Muscle of leg (tissue), 11 donors: ENCODE measurements around the gene PWWP2A. TPM values are rescaled to one million over a fixed set of nuclear protein-coding genes. Genes with fewer than 3 reads are reported as not detected.
A peak's percentile ranks its signal among the peaks of the same experiment; 100 is the strongest.

ENCODE experiments used
- DNase-seq: peaks from one replicate; pipeline ENCODE4 v3.0.0; 2013
- H3K27ac ChIP-seq: one replicate; pipeline ENCODE4 v1.5.1; 2013; ENCODE audit warnings: mild to moderate bottlenecking, low read length, control low read depth
- H3K27me3 ChIP-seq: one replicate; pipeline ENCODE4 v1.6.1; 2013; ENCODE audit warnings: low read length; ENCODE audit not compliant: control insufficient read depth, insufficient read depth
- H3K36me3 ChIP-seq: one replicate; pipeline ENCODE4 v1.6.1; 2013; ENCODE audit warnings: low read length; ENCODE audit not compliant: control insufficient read depth, insufficient read depth
- H3K4me1 ChIP-seq: one replicate; pipeline ENCODE4 v1.6.1; 2013; ENCODE audit warnings: low read length; ENCODE audit not compliant: control insufficient read depth, insufficient read depth
- H3K4me3 ChIP-seq: one replicate; pipeline ENCODE4 v1.5.1; 2013; ENCODE audit warnings: low read length, control low read depth
- H3K9me3 ChIP-seq: replicated peaks from 2 replicates; pipeline ENCODE4 v1.6.1; 2013; ENCODE audit warnings: low read depth, low read length; ENCODE audit not compliant: control insufficient read depth
- whole genome bisulfite sequencing: methylation state at CpG from one replicate; pipeline ENCODE4 v1.1.5; 2013; ENCODE audit warnings: missing lambda C conversion rate; ENCODE audit not compliant: insufficient coverage; 5-methylcytosine and 5-hydroxymethylcytosine counted together
- polyA plus RNA-seq, 8 donors: library from polyadenylated mRNA; unstranded; fragments of 120-200 nt; gene quantifications; one replicate each; pipeline versions ENCODE4 v1.2.1 to v1.2.3, GENCODE V29; 2013; ENCODE audit warnings: inconsistent platforms in 1 of 8, low replicate concordance in 1 of 8; ENCODE audit not compliant: insufficient read length in 8 of 8, insufficient read depth in 1 of 8
- total RNA-seq: library from RNA; stranded (reverse); fragments of 120-200 nt; gene quantifications from one replicate; pipeline ENCODE4 v1.2.4, GENCODE V29; 2013

PWWP2A gene
- total and polyA plus RNA-seq, 9 donors = 12.1 to 19.1 (median 14.3) TPM

- H3K27me3 ChIP-seq = no peaks in the 10 kb centered on the region
- no peaks in the 10 kb centered on the region for H3K4me1 ChIP-seq
- no peaks in the 10 kb centered on the region for H3K9me3 ChIP-seq
- H3K27ac ChIP-seq = no peak overlapping the region
- DNase-seq = no peak
- no peak overlapping the region for H3K4me3 ChIP-seq
- 92% methylated on average over 7 of the region's 11 CpGs for WGBS
- peaks cover 11% of the 10 kb centered on the region for H3K36me3 ChIP-seq
Observed at GRCh38 chr5:160092960-160093707, 26.1 kb downstream of the PWWP2A start.

GRCh38 chr5:160092514-160092913 is 26.7 kb downstream of the PWWP2A start:
- Histone ChIP-seq H3K27ac (no peak overlapping the region), H3K27me3 (no peaks in the 10 kb centered on the region), H3K9me3 (no peaks in the 10 kb centered on the region), H3K4me1 (no peaks in the 10 kb centered on the region), H3K36me3 (peaks cover 11% of the 10 kb centered on the region), H3K4me3 (no peak overlapping the region)
- no peak for DNase-seq
- 60% methylated on average over 5 of the region's 7 CpGs for WGBS

GRCh38 chr5:160090059-160090458 is 29.2 kb downstream of the PWWP2A start:
- Histone ChIP-seq H3K9me3 (no peaks in the 10 kb centered on the region), H3K36me3 (peaks cover 13% of the 10 kb centered on the region), H3K27me3 (no peaks in the 10 kb centered on the region), H3K4me1 (no peaks in the 10 kb centered on the region), H3K27ac (no peak overlapping the region), H3K4me3 (no peak overlapping the region)
- WGBS = no CpG with 5 or more reads among the region's 1 CpG
- no peak for DNase-seq

GRCh38 chr5:160089531-160089930 is 29.7 kb downstream of the PWWP2A start:
- Histone ChIP-seq H3K4me1 (no peaks in the 10 kb centered on the region), H3K36me3 (peaks cover 13% of the 10 kb centered on the region), H3K9me3 (no peaks in the 10 kb centered on the region), H3K27ac (no peak overlapping the region), H3K27me3 (no peaks in the 10 kb centered on the region), H3K4me3 (no peak overlapping the region)
- no peak for DNase-seq
- WGBS = 79% methylated on average over 2 of the region's 2 CpGs

GRCh38 chr5:160088805-160089204 is 30.4 kb downstream of the PWWP2A start:
- H3K36me3 ChIP-seq = peaks cover 13% of the 10 kb centered on the region
- no peak for DNase-seq
- no peaks in the 10 kb centered on the region for H3K27me3 ChIP-seq
- H3K9me3 ChIP-seq = no peaks in the 10 kb centered on the region
- no peaks in the 10 kb centered on the region for H3K4me1 ChIP-seq
- H3K4me3 ChIP-seq = no peak overlapping the region
- no CpG with 5 or more reads among the region's 1 CpG for WGBS
- no peak overlapping the region for H3K27ac ChIP-seq

GRCh38 chr5:160087199-160087598 is 32.1 kb downstream of the PWWP2A start:
- Histone ChIP-seq H3K9me3 (no peaks in the 10 kb centered on the region), H3K27me3 (no peaks in the 10 kb centered on the region), H3K4me3 (no peak overlapping the region), H3K4me1 (no peaks in the 10 kb centered on the region), H3K36me3 (peaks cover 3% of the 10 kb centered on the region), H3K27ac (no peak overlapping the region)
- WGBS = no CpG with 5 or more reads among the region's 1 CpG
- DNase-seq = no peak

GRCh38 chr5:160084144-160084543 is 35.1 kb downstream of the PWWP2A start:
- H3K27ac ChIP-seq = no peak overlapping the region
- no peaks in the 10 kb centered on the region for H3K4me1 ChIP-seq
- peaks cover 2% of the 10 kb centered on the region for H3K36me3 ChIP-seq
- no peaks in the 10 kb centered on the region for H3K27me3 ChIP-seq
- no peak overlapping the region for H3K4me3 ChIP-seq
- no peak for DNase-seq
- 93% methylated on average over 1 of the region's 1 CpG for WGBS
- no peaks in the 10 kb centered on the region for H3K9me3 ChIP-seq

- Histone ChIP-seq H3K4me1 (no peaks in the 10 kb centered on the region), H3K9me3 (no peaks in the 10 kb centered on the region), H3K27me3 (no peaks in the 10 kb centered on the region), H3K27ac (no peak overlapping the region), H3K4me3 (no peak overlapping the region), H3K36me3 (peaks cover 2% of the 10 kb centered on the region)
- no CpG with 5 or more reads among the region's 3 CpGs for WGBS
- no peak for DNase-seq
Observed at GRCh38 chr5:160083501-160083900, 35.7 kb downstream of the PWWP2A start.

GRCh38 chr5:160082614-160083500 is 36.4 kb downstream of the PWWP2A start:
- no peaks in the 10 kb centered on the region for H3K27me3 ChIP-seq
- H3K27ac ChIP-seq = no peak overlapping the region
- no peaks in the 10 kb centered on the region for H3K9me3 ChIP-seq
- H3K4me1 ChIP-seq = no peaks in the 10 kb centered on the region
- no peak overlapping the region for H3K4me3 ChIP-seq
- H3K36me3 ChIP-seq = peaks cover 2% of the 10 kb centered on the region
- 33% methylated on average over 3 of the region's 9 CpGs for WGBS
- peak; percentile 27 for DNase-seq

GRCh38 chr5:160081495-160081894 is 37.8 kb downstream of the PWWP2A start:
- WGBS = 100% methylated on average over 1 of the region's 3 CpGs
- Histone ChIP-seq H3K27me3 (no peaks in the 10 kb centered on the region), H3K4me3 (no peak overlapping the region), H3K36me3 (peaks cover 2% of the 10 kb centered on the region), H3K9me3 (no peaks in the 10 kb centered on the region), H3K27ac (no peak overlapping the region), H3K4me1 (no peaks in the 10 kb centered on the region)
- DNase-seq = no peak
